IMR-90 (cell line): ENCODE results near the gene C1QTNF3. TPM values are rescaled to one million over a fixed set of nuclear protein-coding genes. Genes with fewer than 3 reads are reported as not detected.

ENCODE experiments used
- ATAC-seq: fragments of 200-7000 bp; cut with Tn5 transposase; 2 replicates; pipeline ENCODE4 v1.9.1; 2020; ENCODE audit warnings: low read depth, mild to moderate bottlenecking, moderate library complexity
- BruUV-seq: library from RNA; stranded (reverse); fragments of 400-500 nt; replicated peaks from 2 replicates; lab custom pipeline; 2021; lab: Mats Ljungman, UMichigan
- CTCF ChIA-PET: fragments of 300-600 bp; formaldehyde crosslinking; extraction: SDS; loops from one replicate; lab custom pipeline; 2021; ENCODE audit warnings: antibody characterized with exemption; lab: Yijun Ruan, JAX
- POLR2A ChIA-PET: fragments of 300-600 bp; sonication (Branson Sonifier 250); formaldehyde crosslinking; loops from one replicate; lab custom pipeline; 2022; ENCODE audit warnings: antibody characterized with exemption; ENCODE audit not compliant: unreplicated experiment; lab: Charles Lee
- DNase-seq: peaks from one replicate; pipeline ENCODE4 v3.0.0; 2013
- H2AFZ ChIP-seq: replicated peaks from 2 replicates; pipeline ENCODE3; 2013; ENCODE audit warnings: low read length, mild to moderate bottlenecking; ENCODE audit not compliant: poor library complexity
- H2AK5ac ChIP-seq: 2 replicates; pipeline ENCODE4 v1.6.1; 2013; ENCODE audit warnings: low read depth, low read length, inconsistent platforms
- H2AK9ac ChIP-seq: replicated peaks from 2 replicates; pipeline ENCODE3; 2013; ENCODE audit warnings: mild to moderate bottlenecking, low read depth, low read length, moderate library complexity; ENCODE audit not compliant: poor library complexity
- H2BK120ac ChIP-seq: 2 replicates; pipeline ENCODE4 v1.6.1; 2013; ENCODE audit warnings: low read depth, low read length, inconsistent platforms
- H2BK15ac ChIP-seq: 3 replicates; pipeline ENCODE4 v1.6.1; 2013; ENCODE audit warnings: low read depth, low read length, inconsistent platforms
- H2BK20ac ChIP-seq: 2 replicates; pipeline ENCODE4 v1.6.1; 2013; ENCODE audit warnings: low read depth, mild to moderate bottlenecking, inconsistent platforms, low read length, moderate library complexity
- H2BK5ac ChIP-seq: 2 replicates; pipeline ENCODE4 v1.6.1; 2013; ENCODE audit warnings: mild to moderate bottlenecking, low read depth, low read length, inconsistent platforms; ENCODE audit not compliant: poor library complexity, severe bottlenecking
- H3K14ac ChIP-seq: replicated peaks from 2 replicates; pipeline ENCODE4 v1.6.1; 2013; ENCODE audit warnings: low read depth, low read length, inconsistent platforms
- H3K18ac ChIP-seq: 2 replicates; pipeline ENCODE4 v1.6.1; 2013; ENCODE audit warnings: low read depth, low read length, control low read depth
- H3K23ac ChIP-seq: 2 replicates; pipeline ENCODE4 v1.6.1; 2013; ENCODE audit warnings: low read depth, low read length, inconsistent platforms
- H3K27ac ChIP-seq: 2 replicates; pipeline ENCODE4 v1.5.1; 2013; ENCODE audit warnings: mild to moderate bottlenecking, control low read depth, low read length; ENCODE audit not compliant: insufficient read depth
- H3K27me3 ChIP-seq: 2 replicates; pipeline ENCODE4 v1.6.1; 2013; ENCODE audit warnings: low read length; ENCODE audit not compliant: control insufficient read depth, insufficient read depth
- H3K36me3 ChIP-seq: 2 replicates; pipeline ENCODE4 v1.6.1; 2013; ENCODE audit warnings: low read length, mixed read lengths; ENCODE audit not compliant: control insufficient read depth, insufficient read depth
- H3K4ac ChIP-seq: 2 replicates; pipeline ENCODE4 v1.6.1; 2013; ENCODE audit warnings: low read depth, low read length, inconsistent platforms
- H3K4me1 ChIP-seq: 2 replicates; pipeline ENCODE4 v1.6.1; 2013; ENCODE audit warnings: low read length, mixed read lengths; ENCODE audit not compliant: control insufficient read depth, insufficient read depth
- H3K4me2 ChIP-seq: 2 replicates; pipeline ENCODE4 v1.6.1; 2013; ENCODE audit warnings: low read depth, mild to moderate bottlenecking, control low read depth, low read length, moderate library complexity
- H3K4me3 ChIP-seq: 2 replicates; pipeline ENCODE4 v1.5.1; 2013; ENCODE audit warnings: low read depth, mild to moderate bottlenecking, control low read depth, low read length, moderate library complexity; ENCODE audit not compliant: insufficient read depth
- H3K56ac ChIP-seq: 2 replicates; pipeline ENCODE4 v1.6.1; 2013; ENCODE audit warnings: low read length, inconsistent platforms; ENCODE audit not compliant: insufficient read depth; ENCODE audit errors: extremely low read depth
- H3K79me1 ChIP-seq, 2 experiments: 2 replicates each; pipeline ENCODE4 v1.6.1; 2013; ENCODE audit warnings: low read length in 2 of 2, inconsistent platforms in 1 of 2, low read depth in 1 of 2
- H3K9ac ChIP-seq: 2 replicates; pipeline ENCODE4 v1.6.1; 2013; ENCODE audit warnings: low read depth, low read length, control low read depth
- H3K9me1 ChIP-seq: 2 replicates; pipeline ENCODE4 v1.6.1; 2013; ENCODE audit warnings: low read length, inconsistent platforms; ENCODE audit not compliant: insufficient read depth
- H3K9me3 ChIP-seq: 2 replicates; pipeline ENCODE4 v1.6.1; 2013; ENCODE audit warnings: low read length; ENCODE audit not compliant: control insufficient read depth, insufficient read depth
- H4K20me1 ChIP-seq: 2 replicates; pipeline ENCODE4 v1.6.1; 2013; ENCODE audit warnings: low read length, inconsistent platforms; ENCODE audit not compliant: insufficient read depth
- H4K5ac ChIP-seq: 2 replicates; pipeline ENCODE4 v1.6.1; 2013; ENCODE audit warnings: mild to moderate bottlenecking, low read depth, low read length, control low read depth
- H4K8ac ChIP-seq, 2 experiments: 2 replicates each; pipeline ENCODE4 v1.6.1; 2013; ENCODE audit warnings: low read depth in 2 of 2, low read length in 2 of 2, control low read depth in 1 of 2, inconsistent platforms in 1 of 2
- H4K91ac ChIP-seq: 2 replicates; pipeline ENCODE4 v1.6.1; 2013; ENCODE audit warnings: low read depth, low read length, inconsistent platforms; ENCODE audit not compliant: insufficient read depth
- BHLHE40 ChIP-seq: fragments of 150-350 bp; IDR thresholded peaks from 2 replicates; pipeline ENCODE4 v1.6.1; 2016; ENCODE audit warnings: mild to moderate bottlenecking, low read depth, low read length
- CHD1 ChIP-seq: IDR thresholded peaks from 2 replicates; pipeline ENCODE4 v1.6.1; 2012; ENCODE audit warnings: low read depth, low read length, improper control_type of control experiment
- MAZ ChIP-seq: IDR thresholded peaks from 2 replicates; pipeline ENCODE4 v1.6.1; 2012; ENCODE audit warnings: low read depth, mild to moderate bottlenecking, low read length, improper control_type of control experiment, moderate library complexity, borderline replicate concordance
- WGBS, 2 experiments: methylation state at CpG; one replicate each; pipeline versions ENCODE4 v1.1.5 to v1.1.7; 2013; ENCODE audit warnings: missing lambda C conversion rate in 2 of 2; ENCODE audit not compliant: insufficient read length in 1 of 2; ENCODE audit errors: extremely low coverage in 2 of 2; 5-methylcytosine and 5-hydroxymethylcytosine counted together
- dilution Hi-C: fragments of 300-500 bp; cut with HindIII; formaldehyde crosslinking; loops from one replicate; pipeline ENCODE4 v1.14.3; 2018; ENCODE audit warnings: low sequenced_read_pairs; ENCODE audit not compliant: unreplicated experiment
- in situ Hi-C: fragments of 300-500 bp; cut with MboI; formaldehyde crosslinking; loops from 3 replicates; pipeline ENCODE4 v1.14.3; 2019; ENCODE audit warnings: low sequenced_read_pairs, inconsistent platforms, mixed read lengths
- intact Hi-C: fragments of 100-400 bp; cut with micrococcal nuclease; formaldehyde crosslinking; loops from 2 replicates; pipeline ENCODE4 v1.10.0; 2022
- polyA plus RNA-seq, 3 experiments: library from polyadenylated mRNA; depleted of rRNA; stranded (reverse); fragments of >200 nt; gene quantifications; 2 replicates each; pipeline ENCODE4 v1.2.3, GENCODE V29; 2012; ENCODE audit warnings: low replicate concordance in 1 of 3
- total RNA-seq: library from RNA; depleted of rRNA; stranded (reverse); fragments of >200 nt; gene quantifications from 2 replicates; pipeline ENCODE4 v1.2.3, GENCODE V29; 2012

C1QTNF3 gene
- total and polyA plus RNA-seq, 2 of the 4 experiments (the other 2 are of a cell fraction) = 1.0 to 1.4 TPM

DNA sequence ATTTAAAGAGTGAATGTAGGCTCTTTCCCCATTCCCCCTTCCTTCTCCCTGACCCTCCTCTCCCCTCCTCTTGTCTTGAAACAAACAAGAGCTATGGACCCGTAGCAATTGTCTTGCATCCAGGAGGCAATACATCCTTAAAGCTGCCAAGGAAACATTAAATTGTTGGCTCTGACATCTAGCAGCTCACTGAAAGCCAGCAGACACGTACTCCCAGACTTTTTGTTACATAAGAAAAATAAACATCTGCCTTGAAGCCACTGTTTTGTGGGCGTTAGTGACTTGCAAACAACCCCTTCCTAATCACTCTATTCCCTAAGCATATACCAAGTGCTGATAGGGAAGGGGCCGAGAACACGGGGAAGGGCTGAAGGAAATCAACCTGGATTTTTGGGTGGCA, 67.2 kb downstream of the C1QTNF3 start:
- no peaks in the 10 kb centered on the region for H4K20me1 ChIP-seq
- H3K14ac ChIP-seq = no peak overlapping the region
- no peak for TF ChIP-seq BHLHE40
- TF ChIP-seq CHD1 = no peak
- TF ChIP-seq MAZ = no peak
- H3K23ac ChIP-seq = no peak overlapping the region
- POLR2A ChIA-PET = interaction anchor here (0.6 kb wide), 1 partner anchor 30 kb away, joined by 3 read pairs; no protein-coding TSS in a partner anchor
- H3K9ac ChIP-seq = no peak overlapping the region
- no peak overlapping the region for H3K4me2 ChIP-seq
- no peak overlapping the region for H3K18ac ChIP-seq
- no peak overlapping the region for H2BK15ac ChIP-seq
- no peak overlapping the region for H3K4me3 ChIP-seq
- no peak overlapping the region for H2AK5ac ChIP-seq
- CTCF ChIA-PET = interaction anchor here (0.6 kb wide), 1 partner anchor 8 kb away, joined by 3 read pairs; no protein-coding TSS in a partner anchor
- dilution Hi-C loops (no loop called here), intact Hi-C loops (no loop called here), in situ Hi-C loops (loop anchor here (25.0 kb wide), 1 partner anchor 911 kb away; no protein-coding TSS in a partner anchor)
- ATAC-seq (peak; percentile 44), DNase-seq (peak; percentile 35)
- H4K91ac ChIP-seq = no peak overlapping the region
- H2BK120ac ChIP-seq = no peak overlapping the region
- H2BK5ac ChIP-seq = no peak overlapping the region
- no peaks in the 10 kb centered on the region for H3K79me1 ChIP-seq
- H3K27me3 ChIP-seq = peaks cover 14% of the 10 kb centered on the region
- no peaks in the 10 kb centered on the region for H3K9me3 ChIP-seq
- no peak overlapping the region for H2AFZ ChIP-seq
- no peak overlapping the region for H3K27ac ChIP-seq
- peaks cover 3% of the 10 kb centered on the region; the same call in 1 of the 2 replicates for H3K4me1 ChIP-seq
- no peaks in the 10 kb centered on the region for H3K36me3 ChIP-seq
- no peak overlapping the region for H2BK20ac ChIP-seq
- no TSS peak for BruUV-seq
- H4K8ac ChIP-seq = no peak overlapping the region
- H4K5ac ChIP-seq = no peak overlapping the region
- no peak overlapping the region for H3K4ac ChIP-seq
- no peaks in the 10 kb centered on the region for H3K9me1 ChIP-seq
- no peak overlapping the region for H3K56ac ChIP-seq
- H2AK9ac ChIP-seq = no peak overlapping the region
- no CpG with 5 or more reads among the region's 5 CpGs for whole genome bisulfite sequencing, 2 experiments
